Gastrocnemius medialis (tissue), 4 donors: ENCODE measurements around the gene KRT1.

ENCODE experiments used
- CTCF ChIP-seq, 5 experiments: fragments of 450-650 bp in 3 of 5; fragments of 200-600 bp in 2 of 5; sonication (generic) in 2 of 5; IDR thresholded peaks in 4 of 5; conservative IDR thresholded peaks in 1 of 5; 1 replicate in 4 of 5; 2 replicates in 1 of 5; pipeline ENCODE4 v1.5.1; 2016 to 2019; ENCODE audit warnings: antibody characterized with exemption in 5 of 5, mild to moderate bottlenecking in 3 of 5, moderate library complexity in 3 of 5
- POLR2A ChIP-seq, 2 donors: fragments of 450-650 bp; IDR thresholded peaks; one replicate each; pipeline ENCODE4 v1.6.1; 2017; ENCODE audit warnings: antibody characterized with exemption in 2 of 2, mild to moderate bottlenecking in 2 of 2, moderate library complexity in 2 of 2

- TF ChIP-seq CTCF (IDR thresholded peaks at IDR 0.05 in 4 of 5, conservative IDR thresholded peaks at IDR 0.05 in 1 of 5): no peak
- no peak for TF ChIP-seq POLR2A (IDR thresholded peaks at IDR 0.05)
Observed at GRCh38 chr12:52643233-52644077, 36.8 kb downstream of the KRT1 start.
